HG02678 (cell line): ENCODE results near the gene WDR5.

Source experiments
- ATAC-seq: cut with Tn5 transposase; IDR thresholded peaks from one replicate; pipeline ENCODE4 v1.9.1; 2021; ENCODE audit warnings: mild to moderate bottlenecking, moderate library complexity; ENCODE audit not compliant: unreplicated experiment

The WDR5 gene

GRCh38 chr9:134172198-134173126 lies 36.6 kb downstream of the WDR5 start:
- ATAC-seq, result no peak

GRCh38 chr9:134173127-134174072 lies 37.5 kb downstream of the WDR5 start:
- ATAC-seq, result no peak

- ATAC-seq, result no peak
Observed at GRCh38 chr9:134174073-134174449, 38.2 kb downstream of the WDR5 start.

DNA sequence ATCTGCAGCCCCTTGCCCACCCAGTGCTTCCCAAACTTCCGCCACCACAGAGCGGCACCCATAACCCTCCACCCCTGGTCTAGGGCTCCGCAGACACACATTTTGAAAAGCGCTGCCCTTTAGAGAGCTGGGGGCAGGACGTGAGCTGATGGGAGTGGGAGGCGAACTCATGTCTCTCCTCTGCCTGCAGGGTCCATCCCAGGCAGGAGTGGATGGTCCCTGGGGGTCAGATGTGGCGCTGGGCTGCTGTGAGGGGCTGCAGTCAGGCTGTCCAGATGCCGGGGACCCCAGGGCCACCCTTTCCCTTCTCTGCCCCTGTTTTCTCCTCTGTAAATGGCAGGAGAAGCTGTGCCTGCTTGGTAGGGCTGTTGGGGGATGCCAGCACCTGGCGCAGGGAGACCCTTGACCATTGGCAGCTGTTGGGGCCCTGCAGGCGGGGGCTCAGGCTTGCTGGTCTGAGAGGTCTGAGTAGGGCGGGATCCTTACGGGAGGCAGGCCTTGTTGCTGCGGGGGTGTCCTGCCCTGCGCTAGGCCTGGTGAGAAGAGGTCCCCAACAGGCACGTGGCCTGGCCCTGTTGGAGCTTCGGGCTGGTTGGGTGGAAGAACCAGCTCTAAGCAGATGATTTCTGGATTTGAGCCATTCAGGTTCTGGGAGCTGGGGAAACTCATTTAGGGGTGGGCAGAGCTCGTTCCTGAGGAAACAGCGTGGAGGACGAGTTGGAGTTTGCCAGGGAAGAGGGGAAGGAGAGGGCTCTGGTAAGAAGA lies 38.8 kb downstream of the WDR5 start:
- ATAC-seq, result no peak

DNA sequence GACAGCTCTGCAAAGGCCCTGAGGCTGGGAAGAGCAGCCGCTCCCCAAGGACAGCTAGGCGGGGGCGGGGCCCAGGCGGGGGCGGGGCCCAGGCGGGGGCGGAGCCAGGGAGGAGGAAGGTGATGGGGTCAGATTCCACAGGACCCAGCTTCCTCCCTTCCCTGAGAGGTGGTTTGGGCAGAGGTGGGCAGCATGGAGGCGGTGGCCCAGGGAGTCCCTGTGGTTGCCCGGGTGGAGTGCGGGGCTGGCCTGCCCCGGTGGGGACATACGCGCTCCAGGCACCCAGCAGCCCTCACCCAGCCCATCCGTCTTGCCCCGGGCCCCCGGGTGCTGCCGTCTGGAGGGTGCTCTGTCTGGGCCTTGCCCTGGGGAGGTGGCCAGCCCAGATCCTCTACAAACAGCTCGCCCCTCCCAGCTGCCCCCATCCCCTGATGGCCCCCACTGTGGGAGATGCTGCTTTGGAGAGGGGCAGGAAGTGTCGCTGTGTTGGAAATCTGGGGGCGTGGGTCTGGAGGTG lies 39.5 kb downstream of the WDR5 start:
- no peak for ATAC-seq

DNA sequence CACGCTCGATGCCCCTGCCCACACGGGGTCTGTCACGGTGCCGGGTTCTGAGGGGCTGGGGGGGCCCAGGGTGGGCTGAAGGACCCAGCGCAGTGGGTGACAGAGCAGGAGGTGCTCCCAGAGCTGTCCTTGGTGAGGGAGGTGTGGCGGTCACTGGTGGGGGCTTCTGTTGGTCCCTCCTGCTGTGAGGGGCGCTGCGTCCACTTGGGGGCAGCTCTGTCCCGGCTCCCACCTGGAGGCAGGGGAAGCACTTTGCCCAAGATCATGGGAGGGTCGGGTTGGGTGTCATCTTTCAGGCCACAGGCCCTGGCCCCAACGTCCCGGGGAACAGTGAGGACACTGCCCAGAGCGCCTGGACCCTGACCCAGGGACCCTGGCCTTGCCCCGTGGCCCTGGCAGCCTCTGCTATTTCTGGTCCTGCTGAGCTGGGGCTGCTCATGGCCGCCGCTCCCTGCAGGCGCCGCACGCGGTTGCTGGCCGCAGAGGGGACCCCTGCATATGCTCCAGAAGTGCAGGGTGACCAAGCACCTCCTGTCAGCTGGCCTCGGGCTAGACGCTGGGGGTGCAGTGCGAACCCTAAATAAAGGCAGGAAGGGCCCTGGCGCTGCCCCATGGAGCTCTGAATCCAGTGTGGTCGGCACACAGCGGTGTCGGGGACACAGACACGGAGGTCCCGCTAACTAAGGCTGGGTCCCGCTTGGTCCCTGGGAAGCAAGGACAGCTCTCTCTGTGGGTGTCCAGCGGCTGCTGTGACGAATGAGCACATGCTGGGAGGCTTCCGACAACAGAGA lies 40.1 kb downstream of the WDR5 start:
- no peak for ATAC-seq

DNA sequence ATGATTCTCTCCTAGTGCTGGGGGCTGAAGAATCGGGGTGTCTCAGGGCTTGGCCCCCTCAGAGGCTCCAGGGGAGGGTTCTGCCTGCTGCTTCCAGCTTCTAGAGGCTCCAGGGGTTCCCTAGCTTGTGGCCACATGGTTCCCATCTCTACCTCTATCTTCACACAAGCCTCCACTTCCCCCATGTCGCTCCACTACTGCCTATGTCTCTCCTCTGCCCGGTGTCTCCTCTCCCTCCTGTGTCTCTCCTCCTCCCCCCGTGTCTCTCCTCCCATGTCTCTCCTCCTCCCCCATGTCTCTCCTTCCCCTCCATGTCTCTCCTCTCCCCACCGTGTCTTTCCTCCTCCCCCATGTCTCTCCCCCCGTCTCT lies 40.7 kb downstream of the WDR5 start:
- no peak for ATAC-seq

GRCh38 chr9:134177186-134177585 lies 41.3 kb downstream of the WDR5 start:
- no peak for ATAC-seq

- ATAC-seq, result no peak
Observed at GRCh38 chr9:134177624-134178393, 41.9 kb downstream of the WDR5 start.

DNA sequence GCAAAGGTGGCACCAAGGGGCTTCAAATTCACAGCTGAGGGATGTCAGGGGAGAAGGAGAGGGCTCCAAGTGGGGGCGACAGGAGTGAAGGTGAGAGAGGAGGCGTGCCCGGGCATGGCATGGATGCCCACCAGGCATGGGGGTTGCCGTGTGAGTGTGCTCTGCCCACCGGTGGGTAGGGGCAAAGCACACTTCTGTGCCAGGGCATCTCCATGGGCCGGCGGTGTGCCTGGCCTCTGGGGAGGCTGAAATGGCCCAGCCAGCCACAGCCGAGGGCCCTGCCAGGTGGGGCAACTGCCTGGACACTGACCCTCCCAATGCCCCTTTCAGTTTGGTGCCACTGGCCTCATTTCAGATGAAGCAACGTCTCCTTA lies 42.5 kb downstream of the WDR5 start:
- ATAC-seq, result no peak

DNA sequence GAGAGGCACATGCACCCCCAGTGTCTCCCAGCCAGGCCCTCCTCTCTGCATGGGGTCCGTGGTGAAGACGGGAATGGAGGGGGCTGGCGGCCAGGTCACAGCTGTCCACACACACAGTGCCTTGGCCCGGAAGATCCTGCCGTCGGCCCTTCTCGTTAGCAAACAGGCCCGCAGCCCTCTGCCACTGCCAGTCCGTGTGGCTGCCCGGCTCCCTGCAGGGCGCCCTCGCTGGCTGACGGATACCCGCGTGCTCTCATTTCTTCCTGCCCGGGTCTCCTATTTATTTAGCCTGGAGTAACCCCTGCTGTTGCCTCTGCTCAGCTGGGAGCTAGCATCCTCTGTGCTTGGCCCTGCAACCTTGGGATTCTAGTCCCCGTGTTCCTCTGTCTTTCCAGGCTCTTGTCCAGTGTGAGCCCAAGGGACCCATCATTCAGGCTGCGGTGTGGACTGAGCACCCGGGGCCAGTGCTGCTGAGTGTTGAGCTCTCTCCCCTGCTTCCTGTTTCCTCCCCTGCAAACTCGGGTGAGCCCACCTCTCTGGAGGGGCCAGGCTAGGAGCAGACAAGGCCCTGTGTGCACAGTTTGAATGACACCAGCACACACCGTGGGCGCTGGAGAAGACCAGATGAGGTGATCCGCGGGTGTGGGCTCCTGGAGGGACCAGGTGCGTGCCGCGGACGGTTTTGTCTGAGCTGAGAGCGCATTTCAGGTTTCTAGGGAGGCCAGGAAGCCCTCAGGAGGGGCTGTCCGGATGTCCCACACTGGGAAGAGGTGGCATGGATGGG lies 43.1 kb downstream of the WDR5 start:
- no peak for ATAC-seq

DNA sequence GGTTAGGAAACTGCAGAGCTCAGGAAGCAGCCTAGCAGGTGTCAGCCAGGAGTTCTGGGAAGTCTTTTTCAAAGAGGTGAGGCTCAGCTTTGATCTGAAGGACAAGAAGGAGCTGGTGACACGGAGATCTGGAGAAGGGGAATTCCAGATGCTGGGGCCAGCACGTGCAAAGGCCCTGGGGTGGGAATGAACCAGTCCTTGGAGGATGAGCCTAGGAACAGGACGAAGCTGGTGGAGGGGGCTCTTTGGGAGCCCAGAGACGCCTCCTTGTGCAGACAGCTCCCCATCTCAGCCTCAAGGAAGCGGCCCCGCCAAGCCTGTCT lies 43.7 kb downstream of the WDR5 start:
- ATAC-seq, result no peak

DNA sequence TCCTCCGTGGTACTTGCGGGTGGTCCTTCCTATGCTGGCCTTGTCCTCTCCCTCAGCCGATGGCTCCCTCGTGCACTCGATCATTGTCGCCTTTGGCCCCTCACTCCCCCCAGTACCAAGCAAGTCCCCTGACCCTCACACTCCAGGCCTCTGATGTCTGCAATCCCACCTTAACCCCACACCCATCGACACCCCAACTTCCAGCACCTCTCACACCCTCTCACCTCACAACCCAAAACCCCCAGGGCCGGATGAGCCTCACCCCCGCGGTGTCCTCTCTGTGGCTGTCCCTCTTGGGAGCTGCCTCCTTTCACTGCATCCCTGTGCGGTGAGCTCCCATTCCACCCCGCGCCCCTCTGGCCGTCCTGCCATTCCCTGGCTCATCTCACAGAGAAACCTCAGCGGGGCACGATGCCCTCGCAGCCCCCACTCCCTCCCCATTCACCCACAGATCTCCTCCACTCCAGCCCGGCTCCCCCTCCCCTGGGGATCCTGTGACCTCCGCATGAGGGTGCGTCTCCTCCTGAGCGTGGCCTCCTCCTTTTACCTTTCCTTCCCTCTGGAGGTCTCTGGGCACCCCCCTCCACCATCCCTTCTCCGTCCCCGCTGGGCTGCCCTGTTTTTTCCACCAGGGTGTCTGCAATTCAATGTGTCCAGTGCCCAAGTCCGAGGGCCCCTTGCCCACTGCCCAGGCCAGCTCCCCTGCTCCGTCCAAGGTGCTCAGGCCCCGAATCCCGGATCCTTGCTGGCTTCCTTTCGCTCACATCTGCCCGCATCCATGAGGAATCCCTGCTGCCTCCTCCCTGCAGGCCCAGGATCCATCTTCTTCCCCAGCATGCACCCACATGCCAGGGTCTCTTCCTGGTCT lies 44.3 kb downstream of the WDR5 start:
- no peak for ATAC-seq

GRCh38 chr9:134180786-134181647 lies 45.1 kb downstream of the WDR5 start:
- ATAC-seq, result no peak

DNA sequence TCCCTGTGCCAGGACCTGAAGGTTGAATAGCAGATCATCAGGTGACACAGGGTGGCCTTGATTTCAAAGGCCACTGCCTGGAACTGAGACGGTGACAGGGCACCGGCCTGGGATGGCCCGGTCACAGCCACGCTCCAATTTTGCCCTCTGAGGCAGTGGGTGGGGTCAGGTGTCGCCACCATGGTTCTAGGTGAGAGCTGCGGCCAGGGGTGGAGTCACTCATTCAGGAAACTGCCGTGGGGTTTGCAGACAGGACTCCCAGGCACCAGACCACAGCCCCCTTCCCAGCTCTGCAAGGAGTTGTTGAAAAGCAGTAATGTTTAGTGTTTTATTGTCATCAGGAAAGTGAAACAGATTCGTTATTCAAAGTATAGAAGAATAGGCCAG lies 45.8 kb downstream of the WDR5 start:
- ATAC-seq, result no peak

GRCh38 chr9:134182554-134183085 lies 46.7 kb downstream of the WDR5 start:
- ATAC-seq, result no peak
